ENCODE results near the gene TRRAP.

- TF ChIP-seq POLR2A (IDR thresholded peaks at IDR 0.05) (no peak), CTCF (IDR thresholded peaks at IDR 0.05) (no peak)
Measured at GRCh38 chr7:98913612-98914011, 35.3 kb downstream of the TRRAP start.
